WTC11 (cell line): Measurements from ENCODE around the gene CLIP1. TPM values are rescaled to one million over a fixed set of nuclear protein-coding genes. Genes with fewer than 3 reads are reported as not detected.

Experiments used
- ATAC-seq: fragments of 200-7000 bp; cut with Tn5 transposase; 2 replicates; pipeline ENCODE4 v1.10.0; 2021; ENCODE audit warnings: mild to moderate bottlenecking, moderate library complexity
- CTCF ChIA-PET: fragments of 300-600 bp; sonication (Branson Sonifier 250); formaldehyde crosslinking; loops from one replicate; lab custom pipeline; 2021; ENCODE audit warnings: antibody characterized with exemption; lab: Charles Lee
- POLR2A ChIA-PET: fragments of 350-600 bp; sonication (Branson Sonifier 250); formaldehyde crosslinking; loops from one replicate; lab custom pipeline; 2021; ENCODE audit warnings: antibody characterized with exemption; lab: Charles Lee
- DNase-seq: peaks from one replicate; pipeline ENCODE4 v3.0.0; 2021; ENCODE audit warnings: low spot score
- H3K27ac Mint-ChIP-seq: 2 replicates; pipeline ENCODE4 v1.8.0; 2021; ENCODE audit warnings: mixed read lengths
- H3K27me3 Mint-ChIP-seq: 2 replicates; pipeline ENCODE4 v1.8.0; 2021; ENCODE audit warnings: low read depth, mild to moderate bottlenecking, moderate library complexity, mixed read lengths
- H3K36me3 Mint-ChIP-seq: 2 replicates; pipeline ENCODE4 v1.8.0; 2021; ENCODE audit warnings: mixed read lengths
- H3K4me1 Mint-ChIP-seq: 2 replicates; pipeline ENCODE4 v1.8.0; 2022; ENCODE audit warnings: mixed read lengths
- H3K4me3 Mint-ChIP-seq: 2 replicates; pipeline ENCODE4 v1.8.0; 2021; ENCODE audit warnings: mild to moderate bottlenecking, moderate library complexity, mixed read lengths
- H3K9me3 Mint-ChIP-seq: 2 replicates; pipeline ENCODE4 v1.8.0; 2021; ENCODE audit warnings: mixed read lengths
- ARID4B ChIP-seq: sonication (generic); formaldehyde crosslinking; IDR thresholded peaks from 2 replicates; pipeline ENCODE4 v1.8.0; 2023; ENCODE audit warnings: missing genetic modification reagents, mild to moderate bottlenecking, borderline replicate concordance
- E2F4 ChIP-seq: sonication (generic); formaldehyde crosslinking; IDR thresholded peaks from 2 replicates; pipeline ENCODE4 v1.8.1; 2022; ENCODE audit warnings: low read depth, mild to moderate bottlenecking, moderate library complexity, missing genetic modification reagents, borderline replicate concordance
- EMX1 ChIP-seq: fragments of 250-450 bp; sonication (Bioruptor Pico); IDR thresholded peaks from 2 replicates; pipeline ENCODE4 v1.8.0; 2021; ENCODE audit warnings: mild to moderate bottlenecking
- ERG ChIP-seq: fragments of 250-450 bp; sonication (Bioruptor Pico); IDR thresholded peaks from 2 replicates; pipeline ENCODE4 v1.8.0; 2021; ENCODE audit warnings: mild to moderate bottlenecking
- FOXJ3 ChIP-seq: sonication (generic); formaldehyde crosslinking; IDR thresholded peaks from 2 replicates; pipeline ENCODE4 v1.9.0; 2021; ENCODE audit warnings: missing genetic modification reagents, mild to moderate bottlenecking, borderline replicate concordance
- JAZF1 ChIP-seq: fragments of 250-450 bp; sonication (Bioruptor Pico); IDR thresholded peaks from 2 replicates; pipeline ENCODE4 v1.9.0; 2021; ENCODE audit warnings: moderate library complexity, mild to moderate bottlenecking, inconsistent platforms
- JUN ChIP-seq: sonication (generic); formaldehyde crosslinking; IDR thresholded peaks from 2 replicates; pipeline ENCODE4 v1.8.0; 2023; ENCODE audit warnings: mild to moderate bottlenecking, missing genetic modification reagents
- MYBL2 ChIP-seq: sonication (generic); formaldehyde crosslinking; IDR thresholded peaks from 2 replicates; pipeline ENCODE4 v1.8.1; 2023; ENCODE audit warnings: mild to moderate bottlenecking, moderate library complexity, missing genetic modification reagents
- NFE2L1 ChIP-seq: sonication (generic); formaldehyde crosslinking; IDR thresholded peaks from 2 replicates; pipeline ENCODE4 v1.8.1; 2023; ENCODE audit warnings: missing genetic modification reagents
- OVOL2 ChIP-seq: fragments of 250-450 bp; sonication (Bioruptor Pico); IDR thresholded peaks from 2 replicates; pipeline ENCODE4 v1.9.0; 2021; ENCODE audit warnings: mild to moderate bottlenecking, borderline replicate concordance
- PREB ChIP-seq: sonication (generic); formaldehyde crosslinking; IDR thresholded peaks from 2 replicates; pipeline ENCODE4 v1.8.1; 2022; ENCODE audit warnings: mild to moderate bottlenecking, missing genetic modification reagents, moderate library complexity, borderline replicate concordance
- RORB ChIP-seq: fragments of 250-450 bp; sonication (Bioruptor Pico); IDR thresholded peaks from 2 replicates; pipeline ENCODE4 v1.9.0; 2021; ENCODE audit warnings: mild to moderate bottlenecking
- SMAD4 ChIP-seq: sonication (generic); formaldehyde crosslinking; IDR thresholded peaks from 2 replicates; pipeline ENCODE4 v1.8.0; 2022; ENCODE audit warnings: mild to moderate bottlenecking, missing genetic modification reagents
- SOX15 ChIP-seq: fragments of 250-450 bp; sonication (Bioruptor Pico); IDR thresholded peaks from 2 replicates; pipeline ENCODE4 v1.9.0; 2021; ENCODE audit warnings: mild to moderate bottlenecking
- STAT6 ChIP-seq: sonication (generic); formaldehyde crosslinking; conservative IDR thresholded peaks from 2 replicates; pipeline ENCODE4 v1.8.1; 2023; ENCODE audit warnings: mild to moderate bottlenecking, low read depth, missing genetic modification reagents, moderate library complexity
- TEAD4 ChIP-seq: sonication (generic); formaldehyde crosslinking; IDR thresholded peaks from 2 replicates; pipeline ENCODE4 v1.8.0; 2022; ENCODE audit warnings: mild to moderate bottlenecking, missing genetic modification reagents
- USF2 ChIP-seq: sonication (generic); formaldehyde crosslinking; IDR thresholded peaks from 2 replicates; pipeline ENCODE4 v1.8.1; 2023; ENCODE audit warnings: mild to moderate bottlenecking, missing genetic modification reagents, moderate library complexity
- ZBTB21 ChIP-seq: sonication (generic); formaldehyde crosslinking; IDR thresholded peaks from 2 replicates; pipeline ENCODE4 v1.8.1; 2023; ENCODE audit warnings: mild to moderate bottlenecking, missing genetic modification reagents, borderline replicate concordance
- ZBTB43 ChIP-seq: sonication (generic); formaldehyde crosslinking; IDR thresholded peaks from 2 replicates; pipeline ENCODE4 v1.8.1; 2023; ENCODE audit warnings: mild to moderate bottlenecking, missing genetic modification reagents
- ZNF219 ChIP-seq: sonication (generic); formaldehyde crosslinking; IDR thresholded peaks from 2 replicates; pipeline ENCODE4 v1.8.0; 2023; ENCODE audit warnings: missing genetic modification reagents, mild to moderate bottlenecking, borderline replicate concordance
- ZSCAN18 ChIP-seq: fragments of 250-450 bp; sonication (Bioruptor Pico); IDR thresholded peaks from 2 replicates; pipeline ENCODE4 v2.1.2; 2022; ENCODE audit warnings: mild to moderate bottlenecking, moderate library complexity
- total RNA-seq: library from RNA; stranded (reverse); gene quantifications from 3 replicates; pipeline ENCODE4 v1.2.3, GENCODE V29; 2021

CLIP1 gene
- total RNA-seq, 1 experiment from 2014 or later: 24.9 TPM

GRCh38 chr12:122459211-122459610, 36.7 kb upstream of the CLIP1 start (continued):
- no peak for TF ChIP-seq TEAD4 (CRISPR knock-in tag)
- TF ChIP-seq E2F4 (CRISPR knock-in tag): no peak
- no peak for TF ChIP-seq JAZF1 (CRISPR knock-in tag)
- TF ChIP-seq EMX1: no peak
- no peak for TF ChIP-seq ZBTB43 (CRISPR knock-in tag)
- no peak for TF ChIP-seq ZSCAN18 (CRISPR knock-in tag)
- no peak for TF ChIP-seq MYBL2 (CRISPR knock-in tag)
- no peak for TF ChIP-seq USF2 (CRISPR knock-in tag)
- TF ChIP-seq RORB (CRISPR knock-in tag): no peak
- no peak for TF ChIP-seq ARID4B

GRCh38 chr12:122458105-122459035, 35.9 kb upstream of the CLIP1 start:
- H3K36me3 Mint-ChIP-seq: no peaks in the 10 kb centered on the region
- POLR2A ChIA-PET: interaction anchor here (0.5 to 0.7 kb wide), 2 partner anchors 8 to 127 kb away, joined by 3 read pairs; no protein-coding TSS in a partner anchor
- ATAC-seq (no peak), DNase-seq (no peak)
- CTCF ChIA-PET: interaction anchor here (0.7 kb wide), 1 partner anchor 55 kb away, joined by 3 read pairs; no protein-coding TSS in a partner anchor
- no peaks in the 10 kb centered on the region for H3K27me3 Mint-ChIP-seq
- no peaks in the 10 kb centered on the region for H3K4me1 Mint-ChIP-seq
- no peak overlapping the region for H3K27ac Mint-ChIP-seq
- H3K4me3 Mint-ChIP-seq: no peak overlapping the region
- no peaks in the 10 kb centered on the region for H3K9me3 Mint-ChIP-seq
- TF ChIP-seq ZNF219 (CRISPR knock-in tag) (no peak), OVOL2 (CRISPR knock-in tag) (no peak), JAZF1 (CRISPR knock-in tag) (no peak), FOXJ3 (no peak), JUN (no peak), STAT6 (CRISPR knock-in tag) (no peak), NFE2L1 (no peak), ZBTB21 (CRISPR knock-in tag) (no peak), SMAD4 (no peak), ERG (CRISPR knock-in tag) (no peak), SOX15 (CRISPR knock-in tag) (no peak), PREB (CRISPR knock-in tag) (no peak)
